Brain microvascular endothelial cell (primary cell): ENCODE results near the gene DAGLB.

Source experiments
- DNase-seq: peaks from one replicate; pipeline ENCODE4 v3.0.0-alpha.2; 2020
- H3K27ac ChIP-seq: fragments of 250-450 bp; sonication (Bioruptor Pico); 2 replicates; pipeline ENCODE4 v1.5.1; 2020; ENCODE audit warnings: mild to moderate bottlenecking, moderate library complexity
- H3K27me3 ChIP-seq: fragments of 250-450 bp; sonication (Bioruptor Pico); replicated peaks from 2 replicates; pipeline ENCODE4 v1.5.1; 2020; ENCODE audit warnings: mild to moderate bottlenecking
- H3K36me3 ChIP-seq: fragments of 250-450 bp; sonication (Bioruptor Pico); replicated peaks from 2 replicates; pipeline ENCODE4 v1.5.1; 2020; ENCODE audit warnings: mild to moderate bottlenecking
- H3K4me3 ChIP-seq: 2 replicates; pipeline ENCODE4 v1.5.1; 2011; ENCODE audit warnings: low read depth, mild to moderate bottlenecking, control low read depth, low read length, moderate library complexity
- CTCF ChIP-seq: IDR thresholded peaks from 2 replicates; pipeline ENCODE4 v1.5.1; 2011; ENCODE audit warnings: low read depth, mild to moderate bottlenecking, moderate library complexity, low read length, control low read depth, inconsistent platforms; ENCODE audit errors: missing control alignments
- in situ Hi-C: cut with HindIII; loops from 2 replicates; pipeline ENCODE4 v1.10.0; 2017; ENCODE audit warnings: low sequenced_read_pairs, low pct_ligation_motif_present

The DAGLB gene

GRCh38 chr7:6447581-6448199 is at the start of gene DAGLB:
TSS of gene DAGLB (minus strand) at chr7:6447954. CDS start at chr7:6447842, 112 bp downstream.
- in situ Hi-C loops: no loop called here
- peak; percentile 80 for DNase-seq
- peak within 1 kb of the TSS; percentile 93 for H3K27ac ChIP-seq
- H3K27me3 ChIP-seq: no peaks in the 10 kb centered on the region
- no peak for TF ChIP-seq CTCF
- H3K36me3 ChIP-seq: peaks cover 11% of the 10 kb centered on the region
- peak within 1 kb of the TSS; percentile 97 for H3K4me3 ChIP-seq

- no peak for TF ChIP-seq CTCF
- in situ Hi-C loops: no loop called here
- H3K27me3 ChIP-seq: no peaks in the 10 kb centered on the region
Observed at GRCh38 chr7:6497637-6497905, 49.8 kb upstream of the DAGLB start.

GRCh38 chr7:6496842-6497636 is 49.3 kb upstream of the DAGLB start:
- H3K4me3 ChIP-seq: no peak overlapping the region
- no peak for TF ChIP-seq CTCF
- in situ Hi-C loops: no loop called here
- H3K27me3 ChIP-seq: no peaks in the 10 kb centered on the region
- no peak for DNase-seq
- H3K27ac ChIP-seq: no peak overlapping the region
- H3K36me3 ChIP-seq: no peaks in the 10 kb centered on the region

More at GRCh38 chr7:6497637-6497905, 49.8 kb upstream of the DAGLB start:
- DNase-seq: no peak
- Histone ChIP-seq H3K27ac (no peak overlapping the region), H3K4me3 (no peak overlapping the region), H3K36me3 (no peaks in the 10 kb centered on the region)

GRCh38 chr7:6495597-6496262 is 48.0 kb upstream of the DAGLB start:
- in situ Hi-C loops: no loop called here
- no peak overlapping the region for H3K27ac ChIP-seq
- TF ChIP-seq CTCF: no peak
- H3K27me3 ChIP-seq: no peaks in the 10 kb centered on the region
- no peak overlapping the region for H3K4me3 ChIP-seq
- peak; percentile 36 for DNase-seq
- H3K36me3 ChIP-seq: no peaks in the 10 kb centered on the region

- TF ChIP-seq CTCF: no peak
- no peak for DNase-seq
- in situ Hi-C loops: no loop called here
- Histone ChIP-seq H3K27ac (no peak overlapping the region), H3K27me3 (no peaks in the 10 kb centered on the region), H3K4me3 (no peak overlapping the region), H3K36me3 (no peaks in the 10 kb centered on the region)
Observed at GRCh38 chr7:6494365-6494764, 46.6 kb upstream of the DAGLB start.
